KMS-11 (cell line): ENCODE measurements around the gene KIF26B.
"Not testable (repeated sequence)": the region's sequence is repeated elsewhere in the genome, so short reads cannot be mapped to it uniquely, and the experiment has no call there.

Source experiments
- H2AFZ ChIP-seq: fragments of 200-600 bp; sonication (generic); 2 replicates; pipeline ENCODE4 v1.6.1; 2016; ENCODE audit warnings: antibody characterized with exemption, mixed run types, low read depth
- H3K27ac ChIP-seq: fragments of 200-600 bp; sonication (generic); 2 replicates; pipeline ENCODE4 v1.6.1; 2016; ENCODE audit warnings: mild to moderate bottlenecking, mixed run types
- H3K27me3 ChIP-seq: fragments of 200-600 bp; sonication (generic); 2 replicates; pipeline ENCODE4 v1.6.1; 2017; ENCODE audit warnings: mild to moderate bottlenecking, low read depth, mixed run types, moderate library complexity; ENCODE audit not compliant: insufficient read depth
- H3K36me3 ChIP-seq: fragments of 200-600 bp; sonication (generic); 2 replicates; pipeline ENCODE4 v1.6.1; 2017; ENCODE audit warnings: mild to moderate bottlenecking, mixed run types; ENCODE audit not compliant: insufficient read depth
- H3K4me1 ChIP-seq: fragments of 200-600 bp; sonication (generic); 2 replicates; pipeline ENCODE4 v1.6.1; 2016; ENCODE audit warnings: mild to moderate bottlenecking, low read depth, mixed run types; ENCODE audit not compliant: poor library complexity, severe bottlenecking
- H3K4me2 ChIP-seq: fragments of 200-600 bp; sonication (generic); 2 replicates; pipeline ENCODE4 v1.7.0; 2016; ENCODE audit warnings: mild to moderate bottlenecking, mixed run types
- H3K4me3 ChIP-seq: fragments of 200-600 bp; sonication (generic); IDR thresholded peaks from 2 replicates; pipeline ENCODE4 v1.6.1; 2017; ENCODE audit warnings: low read depth, low read length, mixed read lengths; ENCODE audit not compliant: insufficient read depth
- H3K79me2 ChIP-seq: fragments of 200-600 bp; sonication (generic); 2 replicates; pipeline ENCODE4 v1.6.1; 2016; ENCODE audit warnings: low read depth, mixed run types; ENCODE audit not compliant: insufficient read depth
- H3K9ac ChIP-seq: fragments of 200-600 bp; sonication (generic); 2 replicates; pipeline ENCODE4 v1.6.1; 2016; ENCODE audit warnings: mild to moderate bottlenecking, mixed run types
- H4K20me1 ChIP-seq: fragments of 200-600 bp; sonication (generic); 2 replicates; pipeline ENCODE4 v1.6.1; 2016; ENCODE audit warnings: mild to moderate bottlenecking, mixed run types; ENCODE audit not compliant: insufficient read depth
- CTCF ChIP-seq: fragments of 200-600 bp; sonication (generic); conservative IDR thresholded peaks from 2 replicates; pipeline ENCODE4 v1.6.1; 2017; ENCODE audit warnings: low read depth, mild to moderate bottlenecking, antibody characterized with exemption, low read length, moderate library complexity, mixed read lengths

The KIF26B gene

GRCh38 chr1:245348626-245349025 is 193.8 kb downstream of the KIF26B start:
- no peak overlapping the region for H3K27ac ChIP-seq

GRCh38 chr1:245353411-245353810 is 198.6 kb downstream of the KIF26B start:
- no peak for TF ChIP-seq CTCF
- Histone ChIP-seq H2AFZ (no peak overlapping the region), H4K20me1 (no peaks in the 10 kb centered on the region), H3K27ac (no peak overlapping the region), H3K27me3 (no peaks in the 10 kb centered on the region), H3K4me2 (no peak overlapping the region), H3K79me2 (no peaks in the 10 kb centered on the region), H3K4me3 (no peak overlapping the region), H3K4me1 (no peaks in the 10 kb centered on the region), H3K9ac (no peak overlapping the region), H3K36me3 (no peaks in the 10 kb centered on the region)

More at GRCh38 chr1:245348626-245349025, 193.8 kb downstream of the KIF26B start:
- H3K27me3 ChIP-seq, result no peaks in the 10 kb centered on the region
- no peaks in the 10 kb centered on the region for H4K20me1 ChIP-seq
- TF ChIP-seq CTCF, result no peak
- H2AFZ ChIP-seq, result no peak overlapping the region
- no peaks in the 10 kb centered on the region for H3K36me3 ChIP-seq
- no peaks in the 10 kb centered on the region for H3K4me1 ChIP-seq
- H3K4me3 ChIP-seq, result no peak overlapping the region
- no peak overlapping the region for H3K4me2 ChIP-seq
- H3K79me2 ChIP-seq, result no peaks in the 10 kb centered on the region
- no peak overlapping the region for H3K9ac ChIP-seq

GRCh38 chr1:245353915-245354775 is 199.4 kb downstream of the KIF26B start:
- no peak overlapping the region for H3K4me2 ChIP-seq
- no peak overlapping the region for H3K27ac ChIP-seq
- H3K4me1 ChIP-seq, result no peaks in the 10 kb centered on the region
- TF ChIP-seq CTCF, result no peak
- no peaks in the 10 kb centered on the region for H3K36me3 ChIP-seq
- H2AFZ ChIP-seq, result no peak overlapping the region
- no peak overlapping the region for H3K4me3 ChIP-seq
- H3K9ac ChIP-seq, result no peak overlapping the region
- H3K79me2 ChIP-seq, result no peaks in the 10 kb centered on the region
- H4K20me1 ChIP-seq, result no peaks in the 10 kb centered on the region
- H3K27me3 ChIP-seq, result no peaks in the 10 kb centered on the region

GRCh38 chr1:245355851-245356630 is 201.3 kb downstream of the KIF26B start:
- not testable (repeated sequence) for H3K79me2 ChIP-seq, H3K36me3 ChIP-seq, H4K20me1 ChIP-seq, H3K4me3 ChIP-seq, H3K4me2 ChIP-seq, H3K9ac ChIP-seq, H2AFZ ChIP-seq, H3K27me3 ChIP-seq, H3K4me1 ChIP-seq, H3K27ac ChIP-seq
